Kidney (tissue), 14 donors: Measurements from ENCODE around the gene DNAH6. TPM values are rescaled to one million over a fixed set of nuclear protein-coding genes. Genes with fewer than 3 reads are reported as not detected.
A peak's percentile ranks its signal among the peaks of the same experiment; 100 is the strongest.

Source experiments
- DNase-seq, 5 donors: peaks; one replicate each; pipeline ENCODE4 v3.0.0-alpha.2; 2013 to 2020
- FAIRE-seq: peaks from 2 replicates; lab custom pipeline; 2012; peaks lifted over from hg19 to GRCh38; lab: Jason Lieb, UNC
- H3K27ac ChIP-seq, 2 donors: one replicate each; pipeline ENCODE4 v1.7.0; 2013; ENCODE audit warnings: low read depth in 2 of 2, low read length in 2 of 2, inconsistent platforms in 1 of 2
- H3K27me3 ChIP-seq: one replicate; pipeline ENCODE4 v1.7.1; 2013; ENCODE audit warnings: low read length, inconsistent platforms; ENCODE audit not compliant: control insufficient read depth, insufficient read depth
- H3K36me3 ChIP-seq, 3 donors: one replicate each; pipeline versions ENCODE4 v1.7.0 to v1.7.1; 2013; ENCODE audit warnings: low read length in 3 of 3, control low read depth in 1 of 3, inconsistent platforms in 1 of 3; ENCODE audit not compliant: insufficient read depth in 3 of 3, control insufficient read depth in 2 of 3
- H3K4me1 ChIP-seq, 3 donors: one replicate each; pipeline versions ENCODE4 v1.7.0 to v1.7.1; 2013; ENCODE audit warnings: low read length in 3 of 3, inconsistent platforms in 1 of 3, low read depth in 1 of 3; ENCODE audit not compliant: control insufficient read depth in 2 of 3, insufficient read depth in 2 of 3
- H3K4me3 ChIP-seq, 3 donors: one replicate each; pipeline versions ENCODE4 v1.7.0 to v1.8.1; 2013; ENCODE audit warnings: low read length in 3 of 3, control low read depth in 1 of 3, inconsistent platforms in 1 of 3
- H3K9ac ChIP-seq, 3 donors: one replicate each; pipeline versions ENCODE4 v1.7.0 to v1.7.1; 2013; ENCODE audit warnings: low read length in 3 of 3, control low read depth in 1 of 3, inconsistent platforms in 1 of 3
- H3K9me3 ChIP-seq, 3 donors: one replicate each; pipeline versions ENCODE4 v1.7.0 to v1.7.1; 2013; ENCODE audit warnings: low read length in 3 of 3, control low read depth in 1 of 3, inconsistent platforms in 1 of 3; ENCODE audit not compliant: control insufficient read depth in 2 of 3, insufficient read depth in 1 of 3
- CTCF ChIP-seq: IDR thresholded peaks from 3 replicates; pipeline ENCODE4 v1.5.1; 2012; ENCODE audit warnings: mild to moderate bottlenecking, moderate library complexity, borderline replicate concordance; ENCODE audit not compliant: insufficient read depth; ENCODE audit errors: extremely low read depth
- intact Hi-C: fragments of 100-400 bp; cut with DNase I; formaldehyde crosslinking; loops from one replicate; pipeline ENCODE4 v1.11.1; 2022
- polyA plus RNA-seq: library from polyadenylated mRNA; stranded (reverse); fragments of 350-450 nt; fragmentation: Illumina TruSeq; extraction: RNeasy Lipid Tissue Mini Kit (QIAGEN cat#74804); gene quantifications from one replicate; pipeline ENCODE4 v1.2.3, GENCODE V29; 2014; ENCODE audit warnings: low read depth, low replicate concordance; ENCODE audit not compliant: insufficient read depth
- total RNA-seq: library from RNA; stranded (reverse); fragmentation: NEBNext Ultra II Directional; extraction: Animal tissue kit (Norgen Biotek cat#: 25700); gene quantifications from one replicate; pipeline ENCODE4 v1.2.1, GENCODE V29; 2021
- donor health status: control.
- donor health status: control.
- donor health status: control.
- donor health status: control.
- donor health status: control.
- donor health status: DM: yes; HTN: yes; CAD: no.
- donor health status: Normal renal cell carcinoma (clear cell type).

The DNAH6 gene
- total and polyA plus RNA-seq, 2 donors from 2014 or later: 0.34 to 4.6 TPM

DNA sequence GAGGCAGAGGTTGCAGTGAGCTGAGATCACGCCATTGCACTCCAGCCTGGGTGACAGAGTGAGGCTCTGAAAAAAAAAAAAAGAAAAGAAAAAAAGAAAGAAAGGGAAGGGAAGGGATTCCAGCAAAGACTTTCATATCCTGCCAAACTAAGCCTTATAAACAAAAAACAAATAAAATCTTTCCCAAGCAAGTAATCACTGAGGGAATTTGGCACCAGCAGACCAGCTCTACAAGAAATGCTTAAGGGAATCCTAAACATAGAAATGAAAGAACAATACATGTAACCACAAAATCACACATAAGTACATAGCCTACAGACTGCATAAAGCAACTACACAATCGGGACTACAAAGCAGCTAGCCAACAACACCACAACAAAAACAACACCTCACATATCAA lies 285.5 kb downstream of the DNAH6 start:
- H3K9me3 ChIP-seq: peaks cover 0 to 2% (median 0%) of the 10 kb centered on the region in 3 donors
- H3K27ac ChIP-seq: no peak overlapping the region
- intact Hi-C loops: no loop called here
- TF ChIP-seq CTCF: no peak
- no peak overlapping the region for H3K4me3 ChIP-seq
- H3K9ac ChIP-seq: no peak overlapping the region
- no peaks in the 10 kb centered on the region for H3K27me3 ChIP-seq
- no peak for FAIRE-seq
- H3K4me1 ChIP-seq: no peaks in the 10 kb centered on the region
- no peak for DNase-seq
- no peaks in the 10 kb centered on the region for H3K36me3 ChIP-seq

DNA sequence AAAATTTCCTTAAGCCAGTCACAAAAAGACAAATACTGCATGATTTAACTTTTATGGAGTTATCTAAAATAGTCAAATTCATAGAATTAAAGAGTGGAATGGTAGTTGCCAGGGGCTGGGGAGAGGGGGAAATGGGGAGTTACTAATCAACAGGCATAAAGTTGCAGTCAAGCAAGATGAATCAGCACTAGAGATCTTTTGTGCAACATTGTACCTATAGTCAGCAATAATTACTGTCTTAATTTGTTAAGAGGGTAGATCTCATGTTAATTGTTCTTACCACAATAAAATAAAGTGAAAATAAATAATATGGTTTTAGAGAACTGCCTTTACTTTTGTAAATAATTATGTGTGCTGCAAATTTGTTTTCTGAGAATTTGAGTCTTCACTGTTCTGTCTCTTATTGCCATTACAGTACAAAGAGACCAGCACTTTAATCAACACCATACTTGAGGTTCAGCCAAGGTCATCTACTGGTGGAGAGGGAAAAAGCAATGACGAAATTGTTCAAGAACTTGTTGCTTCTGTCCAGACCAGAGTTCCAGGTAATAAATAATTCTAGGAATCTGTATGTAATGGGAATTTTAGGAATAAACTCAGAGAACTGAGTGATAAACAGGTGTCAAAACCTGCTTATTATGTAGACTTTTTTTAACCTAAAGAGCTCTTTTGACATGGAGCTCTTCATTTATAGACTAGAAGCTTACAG lies 289.1 kb downstream of the DNAH6 start:
- no peak for FAIRE-seq

GRCh38 chr2:84807063-84807485 lies 290.8 kb downstream of the DNAH6 start:
- no peak for TF ChIP-seq CTCF
- Histone ChIP-seq H3K36me3 (no peaks in the 10 kb centered on the region), H3K4me3 (no peak overlapping the region), H3K4me1 (no peaks in the 10 kb centered on the region), H3K9ac (no peak overlapping the region), H3K27me3 (no peaks in the 10 kb centered on the region), H3K9me3 (no peaks in the 10 kb centered on the region), H3K27ac (peak overlapping the region in 1 of 2 donors; percentile 24)
- FAIRE-seq (no peak), DNase-seq (peak in 1 of 5 donors; percentile 14)
- intact Hi-C loops: no loop called here

More for the DNA sequence above, 289.1 kb downstream of the DNAH6 start:
- H3K4me1 ChIP-seq: no peaks in the 10 kb centered on the region
- H3K9ac ChIP-seq: no peak overlapping the region
- no peak for TF ChIP-seq CTCF
- intact Hi-C loops: no loop called here
- H3K9me3 ChIP-seq: peaks cover 0 to 2% (median 0%) of the 10 kb centered on the region in 3 donors
- no peaks in the 10 kb centered on the region for H3K36me3 ChIP-seq
- H3K4me3 ChIP-seq: no peak overlapping the region
- H3K27ac ChIP-seq: no peak overlapping the region
- no peak for DNase-seq
- no peaks in the 10 kb centered on the region for H3K27me3 ChIP-seq

- DNase-seq: no peak
- intact Hi-C loops: no loop called here
- H3K9ac ChIP-seq: no peak overlapping the region
These were observed 292.0 kb downstream of the DNAH6 start for GRCh38 chr2:84808279-84808678.

More at GRCh38 chr2:84808279-84808678, 292.0 kb downstream of the DNAH6 start:
- H3K9me3 ChIP-seq: no peaks in the 10 kb centered on the region
- no peak overlapping the region for H3K27ac ChIP-seq
- H3K4me3 ChIP-seq: no peak overlapping the region
- no peak for TF ChIP-seq CTCF
- no peaks in the 10 kb centered on the region for H3K27me3 ChIP-seq
- H3K36me3 ChIP-seq: no peaks in the 10 kb centered on the region
- H3K4me1 ChIP-seq: no peaks in the 10 kb centered on the region
- FAIRE-seq: no peak
